Ishikawa (cell line): Measurements from ENCODE around the gene OR2V1.

Experiments used
- CEBPB ChIP-seq: IDR thresholded peaks from 2 replicates; pipeline ENCODE4 v1.6.1; 2012
- CREB1 ChIP-seq: IDR thresholded peaks from 2 replicates; pipeline ENCODE4 v1.6.1; 2012; ENCODE audit warnings: low read depth
- EGR1 ChIP-seq: IDR thresholded peaks from 2 replicates; pipeline ENCODE4 v1.6.1; 2012
- EP300 ChIP-seq: IDR thresholded peaks from 2 replicates; pipeline ENCODE4 v1.6.1; 2012; ENCODE audit warnings: borderline replicate concordance
- FOXM1 ChIP-seq: IDR thresholded peaks from 2 replicates; pipeline ENCODE4 v1.6.1; 2012; ENCODE audit warnings: low read depth, borderline replicate concordance
- NFIC ChIP-seq: IDR thresholded peaks from 2 replicates; pipeline ENCODE4 v1.6.1; 2012
- RAD21 ChIP-seq: IDR thresholded peaks from 2 replicates; pipeline ENCODE4 v1.6.1; 2012; ENCODE audit warnings: low read depth
- TAF1 ChIP-seq: IDR thresholded peaks from 2 replicates; pipeline ENCODE4 v1.6.1; 2012; ENCODE audit warnings: low read depth, mild to moderate bottlenecking
- TCF12 ChIP-seq: IDR thresholded peaks from 2 replicates; pipeline ENCODE4 v1.6.1; 2012; ENCODE audit warnings: low read depth
- TEAD4 ChIP-seq: IDR thresholded peaks from 2 replicates; pipeline ENCODE4 v1.6.1; 2012
- YY1 ChIP-seq: IDR thresholded peaks from 2 replicates; pipeline ENCODE4 v1.6.1; 2012; ENCODE audit warnings: low read depth
- ZBTB7A ChIP-seq: IDR thresholded peaks from 2 replicates; pipeline ENCODE4 v1.6.1; 2012; ENCODE audit warnings: low read depth
- TF ChIP-seq, protein P1 (sequence below): IDR thresholded peaks from 2 replicates; pipeline ENCODE4 v1.6.1; 2012
- TF ChIP-seq, protein P2 (sequence below): IDR thresholded peaks from 2 replicates; pipeline ENCODE4 v1.6.1; 2012
- TF ChIP-seq, protein P3 (sequence below): IDR thresholded peaks from 2 replicates; pipeline ENCODE4 v1.6.1; 2012; ENCODE audit warnings: low read depth, mild to moderate bottlenecking

The OR2V1 gene

DNA sequence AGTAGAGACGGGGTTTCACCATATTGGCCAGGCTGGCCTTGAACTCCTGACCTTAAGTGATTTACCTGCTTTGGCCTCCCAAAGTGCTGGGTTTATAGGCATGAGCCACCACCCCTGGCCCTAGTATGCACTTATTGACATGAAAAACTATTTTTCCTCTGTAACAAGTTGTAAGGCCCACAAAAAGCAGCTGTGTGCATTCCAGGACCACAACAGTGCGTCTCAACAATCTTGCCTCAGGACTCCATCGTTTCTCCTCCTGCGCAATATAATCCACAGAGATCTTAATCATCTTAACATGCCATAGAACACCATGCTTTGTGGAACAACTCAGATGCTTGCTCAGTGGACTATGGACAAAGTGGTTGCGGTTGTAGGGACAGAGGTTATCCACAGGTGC, 10.2 kb downstream of the OR2V1 start:
- no peak for TF ChIP-seq TCF12
- no peak for TF ChIP-seq TAF1
- TF ChIP-seq, protein P1, sequence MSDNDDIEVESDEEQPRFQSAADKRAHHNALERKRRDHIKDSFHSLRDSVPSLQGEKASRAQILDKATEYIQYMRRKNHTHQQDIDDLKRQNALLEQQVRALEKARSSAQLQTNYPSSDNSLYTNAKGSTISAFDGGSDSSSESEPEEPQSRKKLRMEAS: no peak
- no peak for TF ChIP-seq RAD21
- TF ChIP-seq FOXM1: no peak
- TF ChIP-seq CEBPB: no peak
- TF ChIP-seq NFIC: no peak
- TF ChIP-seq EP300: no peak
- TF ChIP-seq, protein P2, sequence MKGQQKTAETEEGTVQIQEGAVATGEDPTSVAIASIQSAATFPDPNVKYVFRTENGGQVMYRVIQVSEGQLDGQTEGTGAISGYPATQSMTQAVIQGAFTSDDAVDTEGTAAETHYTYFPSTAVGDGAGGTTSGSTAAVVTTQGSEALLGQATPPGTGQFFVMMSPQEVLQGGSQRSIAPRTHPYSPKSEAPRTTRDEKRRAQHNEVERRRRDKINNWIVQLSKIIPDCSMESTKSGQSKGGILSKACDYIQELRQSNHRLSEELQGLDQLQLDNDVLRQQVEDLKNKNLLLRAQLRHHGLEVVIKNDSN: no peak
- TF ChIP-seq YY1: no peak
- no peak for TF ChIP-seq TEAD4

DNA sequence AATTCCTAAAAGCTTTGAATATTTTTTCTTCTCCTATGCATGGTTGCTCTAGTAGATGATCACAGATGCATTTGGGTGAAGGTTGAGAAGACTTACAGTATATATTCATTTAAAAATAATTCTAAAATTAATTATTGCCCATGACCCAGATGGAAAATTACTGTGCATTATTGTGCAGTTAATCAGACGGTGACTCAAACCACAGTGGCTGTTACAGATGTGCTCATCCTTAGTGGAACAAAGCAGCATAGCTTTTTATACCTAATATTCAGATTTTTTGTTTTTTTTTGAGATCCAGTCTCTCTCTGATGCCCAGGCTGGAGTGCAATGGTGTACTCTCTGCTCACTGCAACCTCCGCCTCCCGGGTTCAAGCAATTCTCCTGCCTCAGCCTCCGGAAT, 10.7 kb downstream of the OR2V1 start:
- TF ChIP-seq CEBPB (no peak), TEAD4 (no peak), TAF1 (no peak), YY1 (no peak), TCF12 (no peak), NFIC (no peak)
- TF ChIP-seq, protein P3, sequence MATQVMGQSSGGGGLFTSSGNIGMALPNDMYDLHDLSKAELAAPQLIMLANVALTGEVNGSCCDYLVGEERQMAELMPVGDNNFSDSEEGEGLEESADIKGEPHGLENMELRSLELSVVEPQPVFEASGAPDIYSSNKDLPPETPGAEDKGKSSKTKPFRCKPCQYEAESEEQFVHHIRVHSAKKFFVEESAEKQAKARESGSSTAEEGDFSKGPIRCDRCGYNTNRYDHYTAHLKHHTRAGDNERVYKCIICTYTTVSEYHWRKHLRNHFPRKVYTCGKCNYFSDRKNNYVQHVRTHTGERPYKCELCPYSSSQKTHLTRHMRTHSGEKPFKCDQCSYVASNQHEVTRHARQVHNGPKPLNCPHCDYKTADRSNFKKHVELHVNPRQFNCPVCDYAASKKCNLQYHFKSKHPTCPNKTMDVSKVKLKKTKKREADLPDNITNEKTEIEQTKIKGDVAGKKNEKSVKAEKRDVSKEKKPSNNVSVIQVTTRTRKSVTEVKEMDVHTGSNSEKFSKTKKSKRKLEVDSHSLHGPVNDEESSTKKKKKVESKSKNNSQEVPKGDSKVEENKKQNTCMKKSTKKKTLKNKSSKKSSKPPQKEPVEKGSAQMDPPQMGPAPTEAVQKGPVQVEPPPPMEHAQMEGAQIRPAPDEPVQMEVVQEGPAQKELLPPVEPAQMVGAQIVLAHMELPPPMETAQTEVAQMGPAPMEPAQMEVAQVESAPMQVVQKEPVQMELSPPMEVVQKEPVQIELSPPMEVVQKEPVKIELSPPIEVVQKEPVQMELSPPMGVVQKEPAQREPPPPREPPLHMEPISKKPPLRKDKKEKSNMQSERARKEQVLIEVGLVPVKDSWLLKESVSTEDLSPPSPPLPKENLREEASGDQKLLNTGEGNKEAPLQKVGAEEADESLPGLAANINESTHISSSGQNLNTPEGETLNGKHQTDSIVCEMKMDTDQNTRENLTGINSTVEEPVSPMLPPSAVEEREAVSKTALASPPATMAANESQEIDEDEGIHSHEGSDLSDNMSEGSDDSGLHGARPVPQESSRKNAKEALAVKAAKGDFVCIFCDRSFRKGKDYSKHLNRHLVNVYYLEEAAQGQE: no peak
- TF ChIP-seq, protein P2: no peak
- TF ChIP-seq, protein P1: no peak

DNA sequence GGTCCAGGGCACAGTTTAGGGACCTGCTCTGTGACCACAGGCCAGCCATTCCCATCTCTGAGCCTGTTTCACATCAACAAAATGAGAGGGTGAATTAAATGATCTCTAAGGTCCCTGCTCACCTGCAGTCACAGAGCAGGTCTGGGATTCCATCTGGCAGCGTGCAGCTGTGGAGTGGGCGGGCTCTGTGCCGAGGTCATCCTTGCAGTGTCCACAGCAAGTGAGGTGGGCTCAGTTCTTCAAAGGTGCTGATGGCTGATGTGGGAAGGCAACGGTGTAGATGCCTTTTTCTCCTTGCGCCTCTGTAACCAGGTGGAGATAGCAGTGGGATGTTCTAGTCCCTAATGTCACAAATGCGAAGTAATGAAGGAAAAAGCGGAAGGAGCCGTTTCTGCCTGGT, 11.9 kb downstream of the OR2V1 start:
- TF ChIP-seq, protein P1: no peak
- TF ChIP-seq CEBPB (no peak), ZBTB7A (no peak), FOXM1 (no peak), RAD21 (no peak), EGR1 (no peak), YY1 (no peak), EP300 (no peak), NFIC (no peak)
- TF ChIP-seq, protein P3: no peak
- TF ChIP-seq, protein P2: no peak

DNA sequence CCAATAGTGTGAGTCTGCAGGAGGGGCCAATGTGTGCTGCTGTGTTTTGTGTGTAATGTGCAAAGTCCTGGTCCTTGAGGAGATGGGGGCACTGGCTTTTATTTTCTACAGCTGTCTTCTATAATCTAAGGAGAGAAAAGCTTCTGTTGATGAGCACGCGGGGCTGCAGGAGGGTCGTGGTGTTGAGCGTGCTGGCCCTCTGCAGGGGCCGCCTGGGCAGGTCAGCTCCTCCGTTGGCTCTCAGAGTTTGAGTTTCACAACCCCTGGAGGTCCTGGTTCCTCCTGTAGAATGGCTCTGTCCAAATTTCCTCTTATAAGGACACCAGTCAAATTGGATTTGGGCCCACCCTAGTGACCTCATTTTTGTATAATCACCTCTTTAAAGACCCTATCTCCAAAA, 12.6 kb downstream of the OR2V1 start:
- TF ChIP-seq NFIC: no peak
- TF ChIP-seq, protein P1: no peak
- no peak for TF ChIP-seq TCF12
- TF ChIP-seq CREB1: no peak
- TF ChIP-seq CEBPB: no peak
- TF ChIP-seq TAF1: no peak
- TF ChIP-seq, protein P3: no peak
- no peak for TF ChIP-seq EGR1
- TF ChIP-seq, protein P2: no peak
- no peak for TF ChIP-seq ZBTB7A
- no peak for TF ChIP-seq TEAD4
- TF ChIP-seq EP300: no peak
